IMR-90 (cell line): ENCODE data around the gene PMP22. TPM values are rescaled to one million over a fixed set of nuclear protein-coding genes. Genes with fewer than 3 reads are reported as not detected.

ENCODE experiments used
- ATAC-seq: fragments of 200-7000 bp; cut with Tn5 transposase; 2 replicates; pipeline ENCODE4 v1.9.1; 2020; ENCODE audit warnings: low read depth, mild to moderate bottlenecking, moderate library complexity
- BruUV-seq: library from RNA; stranded (reverse); fragments of 400-500 nt; replicated peaks from 2 replicates; lab custom pipeline; 2021; lab: Mats Ljungman, UMichigan
- CTCF ChIA-PET: fragments of 300-600 bp; formaldehyde crosslinking; extraction: SDS; loops from one replicate; lab custom pipeline; 2021; ENCODE audit warnings: antibody characterized with exemption; lab: Yijun Ruan, JAX
- POLR2A ChIA-PET: fragments of 300-600 bp; sonication (Branson Sonifier 250); formaldehyde crosslinking; loops from one replicate; lab custom pipeline; 2022; ENCODE audit warnings: antibody characterized with exemption; ENCODE audit not compliant: unreplicated experiment; lab: Charles Lee
- DNase-seq: peaks from one replicate; pipeline ENCODE4 v3.0.0; 2013
- H2AFZ ChIP-seq: replicated peaks from 2 replicates; pipeline ENCODE3; 2013; ENCODE audit warnings: low read length, mild to moderate bottlenecking; ENCODE audit not compliant: poor library complexity
- H2AK5ac ChIP-seq: 2 replicates; pipeline ENCODE4 v1.6.1; 2013; ENCODE audit warnings: low read depth, low read length, inconsistent platforms
- H2AK9ac ChIP-seq: replicated peaks from 2 replicates; pipeline ENCODE3; 2013; ENCODE audit warnings: mild to moderate bottlenecking, low read depth, low read length, moderate library complexity; ENCODE audit not compliant: poor library complexity
- H2BK120ac ChIP-seq: 2 replicates; pipeline ENCODE4 v1.6.1; 2013; ENCODE audit warnings: low read depth, low read length, inconsistent platforms
- H2BK15ac ChIP-seq: 3 replicates; pipeline ENCODE4 v1.6.1; 2013; ENCODE audit warnings: low read depth, low read length, inconsistent platforms
- H2BK20ac ChIP-seq: 2 replicates; pipeline ENCODE4 v1.6.1; 2013; ENCODE audit warnings: low read depth, mild to moderate bottlenecking, inconsistent platforms, low read length, moderate library complexity
- H2BK5ac ChIP-seq: 2 replicates; pipeline ENCODE4 v1.6.1; 2013; ENCODE audit warnings: mild to moderate bottlenecking, low read depth, low read length, inconsistent platforms; ENCODE audit not compliant: poor library complexity, severe bottlenecking
- H3K14ac ChIP-seq: replicated peaks from 2 replicates; pipeline ENCODE4 v1.6.1; 2013; ENCODE audit warnings: low read depth, low read length, inconsistent platforms
- H3K18ac ChIP-seq: 2 replicates; pipeline ENCODE4 v1.6.1; 2013; ENCODE audit warnings: low read depth, low read length, control low read depth
- H3K23ac ChIP-seq: 2 replicates; pipeline ENCODE4 v1.6.1; 2013; ENCODE audit warnings: low read depth, low read length, inconsistent platforms
- H3K27ac ChIP-seq: 2 replicates; pipeline ENCODE4 v1.5.1; 2013; ENCODE audit warnings: mild to moderate bottlenecking, control low read depth, low read length; ENCODE audit not compliant: insufficient read depth
- H3K27me3 ChIP-seq: 2 replicates; pipeline ENCODE4 v1.6.1; 2013; ENCODE audit warnings: low read length; ENCODE audit not compliant: control insufficient read depth, insufficient read depth
- H3K36me3 ChIP-seq: 2 replicates; pipeline ENCODE4 v1.6.1; 2013; ENCODE audit warnings: low read length, mixed read lengths; ENCODE audit not compliant: control insufficient read depth, insufficient read depth
- H3K4ac ChIP-seq: 2 replicates; pipeline ENCODE4 v1.6.1; 2013; ENCODE audit warnings: low read depth, low read length, inconsistent platforms
- H3K4me1 ChIP-seq: 2 replicates; pipeline ENCODE4 v1.6.1; 2013; ENCODE audit warnings: low read length, mixed read lengths; ENCODE audit not compliant: control insufficient read depth, insufficient read depth
- H3K4me2 ChIP-seq: 2 replicates; pipeline ENCODE4 v1.6.1; 2013; ENCODE audit warnings: low read depth, mild to moderate bottlenecking, control low read depth, low read length, moderate library complexity
- H3K4me3 ChIP-seq: 2 replicates; pipeline ENCODE4 v1.5.1; 2013; ENCODE audit warnings: low read depth, mild to moderate bottlenecking, control low read depth, low read length, moderate library complexity; ENCODE audit not compliant: insufficient read depth
- H3K56ac ChIP-seq: 2 replicates; pipeline ENCODE4 v1.6.1; 2013; ENCODE audit warnings: low read length, inconsistent platforms; ENCODE audit not compliant: insufficient read depth; ENCODE audit errors: extremely low read depth
- H3K79me1 ChIP-seq, 2 experiments: 2 replicates each; pipeline ENCODE4 v1.6.1; 2013; ENCODE audit warnings: low read length in 2 of 2, inconsistent platforms in 1 of 2, low read depth in 1 of 2
- H3K9ac ChIP-seq: 2 replicates; pipeline ENCODE4 v1.6.1; 2013; ENCODE audit warnings: low read depth, low read length, control low read depth
- H3K9me1 ChIP-seq: 2 replicates; pipeline ENCODE4 v1.6.1; 2013; ENCODE audit warnings: low read length, inconsistent platforms; ENCODE audit not compliant: insufficient read depth
- H3K9me3 ChIP-seq: 2 replicates; pipeline ENCODE4 v1.6.1; 2013; ENCODE audit warnings: low read length; ENCODE audit not compliant: control insufficient read depth, insufficient read depth
- H4K20me1 ChIP-seq: 2 replicates; pipeline ENCODE4 v1.6.1; 2013; ENCODE audit warnings: low read length, inconsistent platforms; ENCODE audit not compliant: insufficient read depth
- H4K5ac ChIP-seq: 2 replicates; pipeline ENCODE4 v1.6.1; 2013; ENCODE audit warnings: mild to moderate bottlenecking, low read depth, low read length, control low read depth
- H4K8ac ChIP-seq, 2 experiments: 2 replicates each; pipeline ENCODE4 v1.6.1; 2013; ENCODE audit warnings: low read depth in 2 of 2, low read length in 2 of 2, control low read depth in 1 of 2, inconsistent platforms in 1 of 2
- H4K91ac ChIP-seq: 2 replicates; pipeline ENCODE4 v1.6.1; 2013; ENCODE audit warnings: low read depth, low read length, inconsistent platforms; ENCODE audit not compliant: insufficient read depth
- BHLHE40 ChIP-seq: fragments of 150-350 bp; IDR thresholded peaks from 2 replicates; pipeline ENCODE4 v1.6.1; 2016; ENCODE audit warnings: mild to moderate bottlenecking, low read depth, low read length
- CEBPB ChIP-seq: IDR thresholded peaks from 2 replicates; pipeline ENCODE4 v1.6.1; 2012; ENCODE audit warnings: low read depth, low read length, improper control_type of control experiment
- CHD1 ChIP-seq: IDR thresholded peaks from 2 replicates; pipeline ENCODE4 v1.6.1; 2012; ENCODE audit warnings: low read depth, low read length, improper control_type of control experiment
- CTCF ChIP-seq: conservative IDR thresholded peaks from 2 replicates; pipeline ENCODE4 v1.5.1; 2012; ENCODE audit warnings: mild to moderate bottlenecking, low read depth, low read length, improper control_type of control experiment
- ELK1 ChIP-seq: fragments of 150-350 bp; IDR thresholded peaks from 2 replicates; pipeline ENCODE4 v1.6.1; 2016; ENCODE audit warnings: low read depth, mild to moderate bottlenecking, low read length, moderate library complexity, borderline replicate concordance
- MAZ ChIP-seq: IDR thresholded peaks from 2 replicates; pipeline ENCODE4 v1.6.1; 2012; ENCODE audit warnings: low read depth, mild to moderate bottlenecking, low read length, improper control_type of control experiment, moderate library complexity, borderline replicate concordance
- MXI1 ChIP-seq: IDR thresholded peaks from 2 replicates; pipeline ENCODE4 v1.6.1; 2012; ENCODE audit warnings: low read depth, mild to moderate bottlenecking, low read length, moderate library complexity, borderline replicate concordance
- NFE2L2 ChIP-seq: fragments of 150-350 bp; IDR thresholded peaks from 2 replicates; pipeline ENCODE4 v1.6.1; 2016; ENCODE audit warnings: low read depth, mild to moderate bottlenecking, low read length
- POLR2A ChIP-seq: IDR thresholded peaks from 2 replicates; pipeline ENCODE4 v1.6.1; 2012; ENCODE audit warnings: mild to moderate bottlenecking, low read depth, low read length
- RFX5 ChIP-seq: IDR thresholded peaks from 2 replicates; pipeline ENCODE4 v1.8.0; 2012; ENCODE audit warnings: low read depth, mild to moderate bottlenecking, low read length, moderate library complexity
- SMC3 ChIP-seq: fragments of 150-350 bp; IDR thresholded peaks from 2 replicates; pipeline ENCODE4 v1.6.1; 2016; ENCODE audit warnings: low read depth, mild to moderate bottlenecking, antibody characterized with exemption, low read length, moderate library complexity
- dilution Hi-C: fragments of 300-500 bp; cut with HindIII; formaldehyde crosslinking; loops from one replicate; pipeline ENCODE4 v1.14.3; 2018; ENCODE audit warnings: low sequenced_read_pairs; ENCODE audit not compliant: unreplicated experiment
- in situ Hi-C: fragments of 300-500 bp; cut with MboI; formaldehyde crosslinking; loops from 3 replicates; pipeline ENCODE4 v1.14.3; 2019; ENCODE audit warnings: low sequenced_read_pairs, inconsistent platforms, mixed read lengths
- intact Hi-C: fragments of 100-400 bp; cut with micrococcal nuclease; formaldehyde crosslinking; loops from 2 replicates; pipeline ENCODE4 v1.10.0; 2022
- polyA plus RNA-seq, 3 experiments: library from polyadenylated mRNA; depleted of rRNA; stranded (reverse); fragments of >200 nt; gene quantifications; 2 replicates each; pipeline ENCODE4 v1.2.3, GENCODE V29; 2012; ENCODE audit warnings: low replicate concordance in 1 of 3
- total RNA-seq: library from RNA; depleted of rRNA; stranded (reverse); fragments of >200 nt; gene quantifications from 2 replicates; pipeline ENCODE4 v1.2.3, GENCODE V29; 2012

The PMP22 gene
- total and polyA plus RNA-seq, 2 of the 4 experiments (the other 2 are of a cell fraction): 33.5 to 72.8 TPM

- peaks cover 21% of the 10 kb centered on the region for H4K20me1 ChIP-seq
- H2AK9ac ChIP-seq: no peak overlapping the region
- peak overlapping the region; percentile 30; the same call in 1 of the 2 replicates for H3K18ac ChIP-seq
- TF ChIP-seq CHD1 (no peak), CTCF (no peak), CEBPB (no peak), SMC3 (no peak), RFX5 (no peak), POLR2A (no peak), MAZ (no peak), NFE2L2 (no peak), BHLHE40 (no peak), ELK1 (no peak), MXI1 (no peak)
- no peak overlapping the region for H2AFZ ChIP-seq
- POLR2A ChIA-PET: no interaction called here
- peak overlapping the region; percentile 59; the same call in 1 of the 2 replicates for H3K4me2 ChIP-seq
- H2BK5ac ChIP-seq: peak overlapping the region; percentile 1
- H2AK5ac ChIP-seq: no peak overlapping the region
- intact Hi-C loops (no loop called here), dilution Hi-C loops (no loop called here), in situ Hi-C loops (no loop called here)
- H4K5ac ChIP-seq: no peak overlapping the region
- H3K4ac ChIP-seq: no peak overlapping the region
- H3K9me3 ChIP-seq: no peaks in the 10 kb centered on the region
- H3K9ac ChIP-seq: no peak overlapping the region
- no peak overlapping the region for H3K23ac ChIP-seq
- CTCF ChIA-PET: no interaction called here
- no peak overlapping the region for H2BK20ac ChIP-seq
- BruUV-seq: no TSS peak
- H4K8ac ChIP-seq: no peak overlapping the region
- H3K56ac ChIP-seq: no peak overlapping the region
- H3K4me3 ChIP-seq: no peak overlapping the region
- DNase-seq (peak; percentile 37), ATAC-seq (peak; percentile 84)
- H3K36me3 ChIP-seq: peaks cover 48% of the 10 kb centered on the region
- H3K27ac ChIP-seq: no peak overlapping the region
- peaks cover 8% of the 10 kb centered on the region for H3K4me1 ChIP-seq
- H2BK120ac ChIP-seq: no peak overlapping the region
- no peak overlapping the region for H3K14ac ChIP-seq
- H4K91ac ChIP-seq: no peak overlapping the region
- H3K27me3 ChIP-seq: no peaks in the 10 kb centered on the region
- H3K79me1 ChIP-seq: peaks cover 8 to 60% of the 10 kb centered on the region in 2 experiments; a peak in 3 of 4 replicates
- peaks cover 13% of the 10 kb centered on the region for H3K9me1 ChIP-seq
- no peak overlapping the region for H2BK15ac ChIP-seq
Observed at GRCh38 chr17:15240644-15241043, 24.5 kb downstream of the PMP22 start.
